ENCODE results near the gene PRIMA1.

The PRIMA1 gene

GRCh38 chr14:93765970-93766369 is 22.3 kb downstream of the PRIMA1 start:
- Histone ChIP-seq H3K36me3 (ENCODE audit: control insufficient read depth in 1 of 2, insufficient read depth in 2 of 2, low read depth in 1 of 2, low read length in 2 of 2) (no peaks in the 10 kb centered on the region), H3K4ac (ENCODE audit: low read depth in 1 of 2, low read length in 2 of 2) (no peak overlapping the region), H2BK12ac (ENCODE audit: low read length in 2 of 2) (no peak overlapping the region), H3K4me2 (ENCODE audit: low read length, poor library complexity, severe bottlenecking) (no peak overlapping the region), H4K8ac (ENCODE audit: low read length) (no peak overlapping the region), H2BK5ac (ENCODE audit: low read depth, low read length, poor library complexity, severe bottlenecking) (no peak overlapping the region), H2BK15ac (ENCODE audit: low read depth, poor library complexity, severe bottlenecking) (no peak overlapping the region), H2AFZ (ENCODE audit: low read depth, low read length) (no peak overlapping the region), H3K9me3 (ENCODE audit: control insufficient read depth, low read length) (no peaks in the 10 kb centered on the region), H3K27ac (ENCODE audit: low read length, poor library complexity, severe bottlenecking) (no peak overlapping the region), H4K91ac (ENCODE audit: low read length) (no peak overlapping the region), H2BK120ac (ENCODE audit: low read depth, low read length) (no peak overlapping the region), H2AK5ac (ENCODE audit: low read length, severe bottlenecking) (no peak overlapping the region), H3K14ac (ENCODE audit: low read length in 2 of 2) (no peak overlapping the region), H3K23ac (ENCODE audit: low read length in 2 of 2) (no peak overlapping the region), H3K18ac (ENCODE audit: low read depth in 1 of 2, low read length in 2 of 2) (no peak overlapping the region), H3K4me1 (ENCODE audit: control insufficient read depth, insufficient read depth, low read depth, low read length) (no peaks in the 10 kb centered on the region), H3K27me3 (ENCODE audit: control insufficient read depth in 1 of 2, insufficient read depth in 1 of 2, low read length in 2 of 2) (peaks cover 0 to 28% of the 10 kb centered on the region in 2 experiments), H3K4me3 (ENCODE audit: insufficient read depth in 1 of 2, low read depth in 1 of 2, low read length in 2 of 2) (no peak overlapping the region), H3K79me1 (replicated peaks; ENCODE audit: low read length, poor library complexity, severe bottlenecking) (no peaks in the 10 kb centered on the region), H3K9ac (ENCODE audit: low read length) (no peak overlapping the region)
- WGBS: 60% methylated on average over 3 of the region's 3 CpGs
- no peak for DNase-seq

GRCh38 chr14:93765155-93765554 is 23.1 kb downstream of the PRIMA1 start:
- no peak overlapping the region for H3K14ac ChIP-seq (ENCODE audit: low read length in 2 of 2)
- H2BK12ac ChIP-seq (ENCODE audit: low read length in 2 of 2): no peak overlapping the region
- H2BK120ac ChIP-seq (ENCODE audit: low read depth, low read length): no peak overlapping the region
- H3K9me3 ChIP-seq (ENCODE audit: control insufficient read depth, low read length): no peaks in the 10 kb centered on the region
- no peak for DNase-seq
- no peak overlapping the region for H3K18ac ChIP-seq (ENCODE audit: low read depth in 1 of 2, low read length in 2 of 2)
- H3K4me3 ChIP-seq (ENCODE audit: insufficient read depth in 1 of 2, low read depth in 1 of 2, low read length in 2 of 2): no peak overlapping the region
- H2BK15ac ChIP-seq (ENCODE audit: low read depth, poor library complexity, severe bottlenecking): no peak overlapping the region
- no peaks in the 10 kb centered on the region for H3K4me1 ChIP-seq (ENCODE audit: control insufficient read depth, insufficient read depth, low read depth, low read length)
- H4K91ac ChIP-seq (ENCODE audit: low read length): no peak overlapping the region
- H3K4ac ChIP-seq (ENCODE audit: low read depth in 1 of 2, low read length in 2 of 2): no peak overlapping the region
- H4K8ac ChIP-seq (ENCODE audit: low read length): no peak overlapping the region
- H2AFZ ChIP-seq (ENCODE audit: low read depth, low read length): no peak overlapping the region
- H3K9ac ChIP-seq (ENCODE audit: low read length): no peak overlapping the region
- no peak overlapping the region for H3K4me2 ChIP-seq (ENCODE audit: low read length, poor library complexity, severe bottlenecking)
- H2BK5ac ChIP-seq (ENCODE audit: low read depth, low read length, poor library complexity, severe bottlenecking): no peak overlapping the region
- H3K36me3 ChIP-seq (ENCODE audit: control insufficient read depth in 1 of 2, insufficient read depth in 2 of 2, low read depth in 1 of 2, low read length in 2 of 2): no peaks in the 10 kb centered on the region
- H3K79me1 ChIP-seq (replicated peaks; ENCODE audit: low read length, poor library complexity, severe bottlenecking): no peaks in the 10 kb centered on the region
- no peak overlapping the region for H3K27ac ChIP-seq (ENCODE audit: low read length, poor library complexity, severe bottlenecking)
- H2AK5ac ChIP-seq (ENCODE audit: low read length, severe bottlenecking): no peak overlapping the region
- peaks cover 0 to 33% of the 10 kb centered on the region in 2 experiments for H3K27me3 ChIP-seq (ENCODE audit: control insufficient read depth in 1 of 2, insufficient read depth in 1 of 2, low read length in 2 of 2)
- H3K23ac ChIP-seq (ENCODE audit: low read length in 2 of 2): no peak overlapping the region
- WGBS: 60% methylated on average over 4 of the region's 4 CpGs

- Histone ChIP-seq H3K27ac (ENCODE audit: low read length, poor library complexity, severe bottlenecking) (no peak overlapping the region), H4K91ac (ENCODE audit: low read length) (no peak overlapping the region), H3K27me3 (ENCODE audit: control insufficient read depth in 1 of 2, insufficient read depth in 1 of 2, low read length in 2 of 2) (peaks cover 0 to 37% of the 10 kb centered on the region in 2 experiments), H2AFZ (ENCODE audit: low read depth, low read length) (no peak overlapping the region), H3K14ac (ENCODE audit: low read length in 2 of 2) (no peak overlapping the region), H4K8ac (ENCODE audit: low read length) (no peak overlapping the region), H2BK5ac (ENCODE audit: low read depth, low read length, poor library complexity, severe bottlenecking) (no peak overlapping the region), H2BK15ac (ENCODE audit: low read depth, poor library complexity, severe bottlenecking) (no peak overlapping the region), H2BK12ac (ENCODE audit: low read length in 2 of 2) (no peak overlapping the region), H3K4me3 (ENCODE audit: insufficient read depth in 1 of 2, low read depth in 1 of 2, low read length in 2 of 2) (no peak overlapping the region), H3K4me1 (ENCODE audit: control insufficient read depth, insufficient read depth, low read depth, low read length) (peaks cover 2% of the 10 kb centered on the region), H3K9ac (ENCODE audit: low read length) (no peak overlapping the region), H3K4me2 (ENCODE audit: low read length, poor library complexity, severe bottlenecking) (no peak overlapping the region), H3K36me3 (ENCODE audit: control insufficient read depth in 1 of 2, insufficient read depth in 2 of 2, low read depth in 1 of 2, low read length in 2 of 2) (no peaks in the 10 kb centered on the region), H3K18ac (ENCODE audit: low read depth in 1 of 2, low read length in 2 of 2) (no peak overlapping the region), H2BK120ac (ENCODE audit: low read depth, low read length) (no peak overlapping the region), H3K23ac (ENCODE audit: low read length in 2 of 2) (no peak overlapping the region), H2AK5ac (ENCODE audit: low read length, severe bottlenecking) (no peak overlapping the region), H3K4ac (ENCODE audit: low read depth in 1 of 2, low read length in 2 of 2) (no peak overlapping the region), H3K9me3 (ENCODE audit: control insufficient read depth, low read length) (no peaks in the 10 kb centered on the region), H3K79me1 (replicated peaks; ENCODE audit: low read length, poor library complexity, severe bottlenecking) (no peaks in the 10 kb centered on the region)
- no peak for DNase-seq
- 41% methylated on average over 8 of the region's 8 CpGs for WGBS
Observed at GRCh38 chr14:93764211-93764659, 24.1 kb downstream of the PRIMA1 start.

DNA sequence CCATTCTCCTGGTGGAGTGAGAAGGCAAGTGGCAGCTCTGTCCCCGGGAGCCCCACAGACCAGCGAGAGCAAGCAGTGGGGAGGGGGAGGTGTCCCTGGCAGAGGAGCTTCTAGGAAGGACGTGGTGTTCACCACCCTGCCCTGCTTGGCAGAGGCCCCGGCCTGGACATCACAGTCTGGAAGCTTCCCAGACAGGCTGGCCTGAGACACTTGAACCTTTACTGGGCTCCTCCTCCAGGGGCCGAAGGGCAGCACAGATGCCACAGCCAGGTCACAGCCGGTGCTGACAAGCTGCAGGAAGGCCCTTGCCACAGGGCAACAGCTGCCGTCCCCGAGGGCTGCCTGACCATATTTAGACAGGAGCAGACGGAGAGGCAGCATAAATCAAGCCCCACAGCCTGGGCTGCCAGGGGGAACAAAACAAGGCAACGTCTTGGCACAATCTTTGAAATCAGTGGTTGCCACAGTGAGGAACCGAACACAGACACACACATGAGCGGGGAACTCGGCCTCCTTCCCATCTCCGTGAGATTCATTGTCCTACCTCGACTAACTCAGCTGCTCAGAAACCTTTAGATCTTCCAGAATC is 28.5 kb downstream of the PRIMA1 start:
- H2BK120ac ChIP-seq (ENCODE audit: low read depth, low read length): no peak overlapping the region
- no peak overlapping the region for H3K18ac ChIP-seq (ENCODE audit: low read depth in 1 of 2, low read length in 2 of 2)
- H3K4me2 ChIP-seq (ENCODE audit: low read length, poor library complexity, severe bottlenecking): no peak overlapping the region
- no peak for DNase-seq
- no peaks in the 10 kb centered on the region for H3K36me3 ChIP-seq (ENCODE audit: control insufficient read depth in 1 of 2, insufficient read depth in 2 of 2, low read depth in 1 of 2, low read length in 2 of 2)
- H2BK5ac ChIP-seq (ENCODE audit: low read depth, low read length, poor library complexity, severe bottlenecking): no peak overlapping the region
- no peak overlapping the region for H3K4me3 ChIP-seq (ENCODE audit: insufficient read depth in 1 of 2, low read depth in 1 of 2, low read length in 2 of 2)
- H3K4ac ChIP-seq (ENCODE audit: low read depth in 1 of 2, low read length in 2 of 2): no peak overlapping the region
- H4K8ac ChIP-seq (ENCODE audit: low read length): no peak overlapping the region
- H3K27ac ChIP-seq (ENCODE audit: low read length, poor library complexity, severe bottlenecking): no peak overlapping the region
- no peak overlapping the region for H3K23ac ChIP-seq (ENCODE audit: low read length in 2 of 2)
- H2AFZ ChIP-seq (ENCODE audit: low read depth, low read length): no peak overlapping the region
- H4K91ac ChIP-seq (ENCODE audit: low read length): no peak overlapping the region
- no peak overlapping the region for H3K9ac ChIP-seq (ENCODE audit: low read length)
- H2BK12ac ChIP-seq (ENCODE audit: low read length in 2 of 2): no peak overlapping the region
- no peak overlapping the region for H3K14ac ChIP-seq (ENCODE audit: low read length in 2 of 2)
- peaks cover 0 to 10% of the 10 kb centered on the region in 2 experiments for H3K27me3 ChIP-seq (ENCODE audit: control insufficient read depth in 1 of 2, insufficient read depth in 1 of 2, low read length in 2 of 2)
- 41% methylated on average over 15 of the region's 15 CpGs for WGBS
- no peaks in the 10 kb centered on the region for H3K9me3 ChIP-seq (ENCODE audit: control insufficient read depth, low read length)
- H2AK5ac ChIP-seq (ENCODE audit: low read length, severe bottlenecking): no peak overlapping the region
- H2BK15ac ChIP-seq (ENCODE audit: low read depth, poor library complexity, severe bottlenecking): no peak overlapping the region
- H3K4me1 ChIP-seq (ENCODE audit: control insufficient read depth, insufficient read depth, low read depth, low read length): peaks cover 2% of the 10 kb centered on the region
- H3K79me1 ChIP-seq (replicated peaks; ENCODE audit: low read length, poor library complexity, severe bottlenecking): no peaks in the 10 kb centered on the region

All from mesenchymal stem cell (in vitro differentiated cells and primary cell).